Stimulated activated naive B cell treated with anti-CD40 and anti-IgM and Interleukin-4, amounts not matched to agents 10 μg/mL and 1 μg/mL and 100 μg/mL, for 72 hours (primary cell): ENCODE results near the gene MAP6.
"Not testable (repeated sequence)": the region's sequence is repeated elsewhere in the genome, so short reads cannot be mapped to it uniquely, and the experiment has no call there.

ENCODE experiments used
- ATAC-seq, 2 donors: fragments of 150-1000 bp; cut with Tn5 transposase; replicated peaks; 2 replicates each; pipeline ENCODE4 v1.10.0; 2021; ENCODE audit warnings: moderate library complexity in 1 of 2
- DNase-seq: peaks from one replicate; pipeline ENCODE4 v3.0.0; 2021
- H3K27ac Mint-ChIP-seq: one replicate; pipeline ENCODE4 v1.8.0; 2022; ENCODE audit warnings: mild to moderate bottlenecking, mixed read lengths
- H3K27me3 Mint-ChIP-seq, 2 donors: one replicate each; pipeline ENCODE4 v1.8.0; 2022; ENCODE audit warnings: mixed read lengths in 2 of 2
- H3K36me3 Mint-ChIP-seq, 2 donors: one replicate each; pipeline ENCODE4 v1.8.0; 2022; ENCODE audit warnings: mixed read lengths in 2 of 2, mild to moderate bottlenecking in 1 of 2
- H3K4me1 Mint-ChIP-seq, 2 donors: one replicate each; pipeline ENCODE4 v1.8.0; 2022; ENCODE audit warnings: mixed read lengths in 2 of 2, mild to moderate bottlenecking in 1 of 2
- H3K4me3 Mint-ChIP-seq, 2 donors: one replicate each; pipeline ENCODE4 v1.8.0; 2022; ENCODE audit warnings: mild to moderate bottlenecking in 2 of 2, mixed read lengths in 2 of 2, moderate library complexity in 1 of 2
- H3K9me3 Mint-ChIP-seq, 2 donors: one replicate each; pipeline ENCODE4 v1.8.0; 2022; ENCODE audit warnings: mixed read lengths in 2 of 2, mild to moderate bottlenecking in 1 of 2

MAP6 gene

GRCh38 chr11:75584659-75585292, 84.1 kb downstream of the MAP6 start:
- not testable (repeated sequence) for ATAC-seq
- H3K27ac Mint-ChIP-seq, result peak overlapping the region; percentile 92

GRCh38 chr11:75583718-75584658, 84.8 kb downstream of the MAP6 start:
- Mint-ChIP-seq H3K27ac (peak overlapping the region; percentile 92), H3K4me1 (peaks cover 23 to 34% of the 10 kb centered on the region in 2 donors)

More at GRCh38 chr11:75584659-75585292, 84.1 kb downstream of the MAP6 start:
- not testable (repeated sequence) for H3K36me3 Mint-ChIP-seq, DNase-seq, H3K9me3 Mint-ChIP-seq
- peak overlapping the region; percentile 81 to 85 for H3K4me3 Mint-ChIP-seq
- H3K4me1 Mint-ChIP-seq, result peaks cover 20 to 28% of the 10 kb centered on the region in 2 donors
- peaks cover 9 to 16% of the 10 kb centered on the region in 2 donors for H3K27me3 Mint-ChIP-seq

GRCh38 chr11:75582895-75583717, 85.7 kb downstream of the MAP6 start:
- Mint-ChIP-seq H3K36me3 (no peaks in the 10 kb centered on the region), H3K4me1 (peaks cover 23 to 34% of the 10 kb centered on the region in 2 donors), H3K9me3 (no peaks in the 10 kb centered on the region), H3K27ac (peak overlapping the region; percentile 95), H3K4me3 (peak overlapping the region; percentile 83 to 85), H3K27me3 (peaks cover 9 to 16% of the 10 kb centered on the region in 2 donors)
- DNase-seq (peak; percentile 49), ATAC-seq (peak; percentile 89 to 92)

More at GRCh38 chr11:75583718-75584658, 84.8 kb downstream of the MAP6 start:
- no peaks in the 10 kb centered on the region for H3K9me3 Mint-ChIP-seq
- H3K27me3 Mint-ChIP-seq, result peaks cover 9 to 16% of the 10 kb centered on the region in 2 donors
- peak overlapping the region; percentile 81 to 85 for H3K4me3 Mint-ChIP-seq
- no peak for DNase-seq
- ATAC-seq, result peak; percentile 33 to 41
- no peaks in the 10 kb centered on the region for H3K36me3 Mint-ChIP-seq

- peaks cover 9 to 16% of the 10 kb centered on the region in 2 donors for H3K27me3 Mint-ChIP-seq
- H3K9me3 Mint-ChIP-seq, result no peaks in the 10 kb centered on the region
- peaks cover 23 to 34% of the 10 kb centered on the region in 2 donors for H3K4me1 Mint-ChIP-seq
- peak overlapping the region; percentile 83 to 85 for H3K4me3 Mint-ChIP-seq
- H3K27ac Mint-ChIP-seq, result peak overlapping the region; percentile 95
- H3K36me3 Mint-ChIP-seq, result no peaks in the 10 kb centered on the region
- peak; percentile 2 to 10 for ATAC-seq
- DNase-seq, result no peak
Measured at GRCh38 chr11:75582506-75582894, 86.3 kb downstream of the MAP6 start.

GRCh38 chr11:75579841-75580240, 89.0 kb downstream of the MAP6 start:
- Mint-ChIP-seq H3K36me3 (peaks cover 4 to 10% of the 10 kb centered on the region in 2 donors), H3K9me3 (peaks cover 6 to 10% of the 10 kb centered on the region in 2 donors), H3K27ac (no peak overlapping the region), H3K4me3 (no peak overlapping the region), H3K27me3 (peaks cover 4 to 16% of the 10 kb centered on the region in 2 donors), H3K4me1 (peaks cover 32 to 49% of the 10 kb centered on the region in 2 donors)
- no peak for ATAC-seq
- no peak for DNase-seq

GRCh38 chr11:75578977-75579376, 89.9 kb downstream of the MAP6 start:
- H3K36me3 Mint-ChIP-seq, result peaks cover 11 to 12% of the 10 kb centered on the region in 2 donors
- H3K27ac Mint-ChIP-seq, result no peak overlapping the region
- DNase-seq (no peak), ATAC-seq (no peak)
- peaks cover 27 to 44% of the 10 kb centered on the region in 2 donors for H3K4me1 Mint-ChIP-seq
- H3K27me3 Mint-ChIP-seq, result peaks cover 4 to 16% of the 10 kb centered on the region in 2 donors
- no peak overlapping the region for H3K4me3 Mint-ChIP-seq
- peaks cover 6 to 10% of the 10 kb centered on the region in 2 donors for H3K9me3 Mint-ChIP-seq

GRCh38 chr11:75577207-75577606, 91.6 kb downstream of the MAP6 start:
- peaks cover 6 to 10% of the 10 kb centered on the region in 2 donors for H3K9me3 Mint-ChIP-seq
- DNase-seq (no peak), ATAC-seq (no peak)
- peaks cover 18 to 32% of the 10 kb centered on the region in 2 donors for H3K4me1 Mint-ChIP-seq
- peak overlapping the region; percentile 56 for H3K27ac Mint-ChIP-seq
- peaks cover 24 to 27% of the 10 kb centered on the region in 2 donors for H3K36me3 Mint-ChIP-seq
- H3K27me3 Mint-ChIP-seq, result peaks cover 3 to 7% of the 10 kb centered on the region in 2 donors
- no peak overlapping the region for H3K4me3 Mint-ChIP-seq

- Mint-ChIP-seq H3K27me3 (peaks cover 0 to 2% of the 10 kb centered on the region in 2 donors), H3K4me3 (peak overlapping the region in 1 of 2 donors; percentile 52), H3K9me3 (peaks cover 6 to 10% of the 10 kb centered on the region in 2 donors), H3K36me3 (peaks cover 31 to 34% of the 10 kb centered on the region in 2 donors), H3K27ac (peak overlapping the region; percentile 56), H3K4me1 (peaks cover 16 to 30% of the 10 kb centered on the region in 2 donors)
- ATAC-seq, result peak; percentile 91 to 92
- DNase-seq, result peak; percentile 75
Measured at GRCh38 chr11:75576499-75576918, 92.3 kb downstream of the MAP6 start.

- DNase-seq (no peak), ATAC-seq (no peak)
- Mint-ChIP-seq H3K9me3 (peaks cover 6 to 10% of the 10 kb centered on the region in 2 donors), H3K36me3 (peaks cover 34 to 37% of the 10 kb centered on the region in 2 donors), H3K27me3 (no peaks in the 10 kb centered on the region), H3K27ac (peak overlapping the region; percentile 56), H3K4me1 (peaks cover 16 to 30% of the 10 kb centered on the region in 2 donors), H3K4me3 (peak overlapping the region in 1 of 2 donors; percentile 52)
Measured at GRCh38 chr11:75576017-75576416, 92.8 kb downstream of the MAP6 start.

- no peak overlapping the region for H3K4me3 Mint-ChIP-seq
- no peak for DNase-seq
- peak overlapping the region; percentile 14 for H3K27ac Mint-ChIP-seq
- no peaks in the 10 kb centered on the region for H3K27me3 Mint-ChIP-seq
- peaks cover 36 to 45% of the 10 kb centered on the region in 2 donors for H3K36me3 Mint-ChIP-seq
- H3K9me3 Mint-ChIP-seq, result peaks cover 6 to 10% of the 10 kb centered on the region in 2 donors
- no peak for ATAC-seq
- H3K4me1 Mint-ChIP-seq, result peaks cover 14 to 22% of the 10 kb centered on the region in 2 donors
Measured at GRCh38 chr11:75574698-75575602, 93.9 kb downstream of the MAP6 start.

- Mint-ChIP-seq H3K27ac (no peak overlapping the region), H3K36me3 (peaks cover 50 to 62% of the 10 kb centered on the region in 2 donors), H3K27me3 (no peaks in the 10 kb centered on the region), H3K4me1 (peaks cover 10 to 15% of the 10 kb centered on the region in 2 donors), H3K9me3 (peaks cover 6 to 10% of the 10 kb centered on the region in 2 donors), H3K4me3 (no peak overlapping the region)
- DNase-seq, result no peak
- ATAC-seq, result no peak
Measured at GRCh38 chr11:75572744-75573143, 96.1 kb downstream of the MAP6 start.

GRCh38 chr11:75571625-75572024, 97.2 kb downstream of the MAP6 start:
- DNase-seq (no peak), ATAC-seq (no peak)
- Mint-ChIP-seq H3K36me3 (peaks cover 53 to 63% of the 10 kb centered on the region in 2 donors), H3K27ac (no peak overlapping the region), H3K4me1 (peaks cover 8 to 11% of the 10 kb centered on the region in 2 donors), H3K27me3 (no peaks in the 10 kb centered on the region), H3K9me3 (peaks cover 6 to 9% of the 10 kb centered on the region in 2 donors), H3K4me3 (no peak overlapping the region)
